GM23248 (cell line): ENCODE measurements around the gene PI4KA.
"Not testable (repeated sequence)": the region's sequence is repeated elsewhere in the genome, so short reads cannot be mapped to it uniquely, and the experiment has no call there.

Experiments used
- EZH2 ChIP-seq: fragments of 200-600 bp; sonication (generic); IDR thresholded peaks from 2 replicates; pipeline ENCODE4 v1.6.1; 2018; ENCODE audit warnings: antibody characterized with exemption, mild to moderate bottlenecking; ENCODE audit not compliant: insufficient read depth, poor library complexity, severe bottlenecking
- EZH2phosphoT487 ChIP-seq: fragments of 200-600 bp; sonication (generic); IDR thresholded peaks from 2 replicates; pipeline ENCODE4 v1.6.1; 2018; ENCODE audit warnings: antibody characterized with exemption, moderate library complexity, mild to moderate bottlenecking, low read depth; ENCODE audit not compliant: insufficient read depth

DNA sequence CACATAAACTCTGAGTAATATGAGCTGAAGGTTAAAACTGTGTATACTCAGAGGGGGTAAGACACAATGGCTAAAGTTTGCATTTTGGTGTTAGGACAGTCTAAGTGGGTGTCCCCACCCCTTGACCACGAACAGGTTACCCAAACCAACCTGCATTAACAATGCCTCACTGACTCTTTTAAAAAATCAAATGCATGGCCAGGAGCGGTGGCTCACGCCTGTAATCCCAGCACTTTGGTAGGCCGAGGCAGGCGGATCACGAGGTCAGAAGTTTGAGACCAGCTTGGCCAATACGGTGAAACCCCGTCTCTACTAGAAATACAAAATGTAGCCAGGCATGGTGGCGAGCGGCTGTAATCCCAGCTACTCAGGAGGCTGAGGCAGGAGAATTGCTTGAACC, 19.3 kb downstream of the PI4KA start:
- TF ChIP-seq EZH2phosphoT487, EZH2: not testable (repeated sequence)
